ENCODE measurements around the gene ST6GALNAC2. TPM values are rescaled to one million over a fixed set of nuclear protein-coding genes. Genes with fewer than 3 reads are reported as not detected.
A peak's percentile ranks its signal among the peaks of the same experiment; 100 is the strongest.

The ST6GALNAC2 gene
- total and polyA plus RNA-seq, 9 donors: 1.2 to 8.0 (median 1.5) TPM

GRCh38 chr17:76521262-76521661 is 64.4 kb downstream of the ST6GALNAC2 start:
- Histone ChIP-seq H3K27me3 (ENCODE audit: control insufficient read depth, insufficient read depth, low read length) (peaks cover 5% of the 10 kb centered on the region), H3K9me3 (replicated peaks; ENCODE audit: control insufficient read depth, low read depth, low read length) (no peaks in the 10 kb centered on the region), H3K4me3 (ENCODE audit: low read length) (no peak overlapping the region), H3K36me3 (ENCODE audit: control insufficient read depth, insufficient read depth, low read length) (no peaks in the 10 kb centered on the region), H3K27ac (ENCODE audit: low read length) (no peak overlapping the region), H3K4me1 (ENCODE audit: control insufficient read depth, insufficient read depth, low read length) (peaks cover 43% of the 10 kb centered on the region)
- DNase-seq: no peak
- WGBS (ENCODE audit: insufficient coverage): 80% methylated on average over 4 of the region's 7 CpGs

- no peaks in the 10 kb centered on the region for H3K9me3 ChIP-seq (replicated peaks; ENCODE audit: control insufficient read depth, low read depth, low read length)
- 13% methylated on average over 8 of the region's 15 CpGs for WGBS (ENCODE audit: insufficient coverage)
- H3K27me3 ChIP-seq (ENCODE audit: control insufficient read depth, insufficient read depth, low read length): peaks cover 5% of the 10 kb centered on the region
- H3K4me1 ChIP-seq (ENCODE audit: control insufficient read depth, insufficient read depth, low read length): peaks cover 43% of the 10 kb centered on the region
- peak; percentile 91 for DNase-seq
- H3K27ac ChIP-seq (ENCODE audit: low read length): peak overlapping the region; percentile 82
- no peak overlapping the region for H3K4me3 ChIP-seq (ENCODE audit: low read length)
- H3K36me3 ChIP-seq (ENCODE audit: control insufficient read depth, insufficient read depth, low read length): no peaks in the 10 kb centered on the region
Measured at GRCh38 chr17:76519048-76519966, 66.4 kb downstream of the ST6GALNAC2 start.

GRCh38 chr17:76517638-76518038 is 68.0 kb downstream of the ST6GALNAC2 start:
- Histone ChIP-seq H3K27ac (ENCODE audit: low read length) (no peak overlapping the region), H3K36me3 (ENCODE audit: control insufficient read depth, insufficient read depth, low read length) (no peaks in the 10 kb centered on the region), H3K4me1 (ENCODE audit: control insufficient read depth, insufficient read depth, low read length) (peaks cover 32% of the 10 kb centered on the region), H3K9me3 (replicated peaks; ENCODE audit: control insufficient read depth, low read depth, low read length) (no peaks in the 10 kb centered on the region), H3K4me3 (ENCODE audit: low read length) (no peak overlapping the region), H3K27me3 (ENCODE audit: control insufficient read depth, insufficient read depth, low read length) (peaks cover 3% of the 10 kb centered on the region)
- WGBS (ENCODE audit: insufficient coverage): 85% methylated on average over 11 of the region's 11 CpGs
- DNase-seq: no peak

Other genes starting within 250 kb of the ST6GALNAC2 start
- 20.7 TPM for gene PRPSAP1, start 231.9 kb downstream of the ST6GALNAC2 start, total RNA-seq
- 10 to 100 TPM; 28.2 to 40.4 (median 34.0) TPM for gene PRPSAP1, start 231.9 kb downstream of the ST6GALNAC2 start, polyA plus RNA-seq (ENCODE audit: insufficient read depth in 1 of 8, insufficient read length in 8 of 8, low replicate concordance in 1 of 8)
- gene SPHK1, start 201.3 kb downstream of the ST6GALNAC2 start, total RNA-seq: 1.7 TPM
- gene SPHK1, start 201.3 kb downstream of the ST6GALNAC2 start, polyA plus RNA-seq (ENCODE audit: insufficient read depth in 1 of 8, insufficient read length in 8 of 8, low replicate concordance in 1 of 8): 1 to 10 TPM; 1.6 to 2.8 (median 2.4) TPM
- 11.1 TPM for gene UBE2O, start 132.7 kb downstream of the ST6GALNAC2 start, total RNA-seq
- gene UBE2O, start 132.7 kb downstream of the ST6GALNAC2 start, polyA plus RNA-seq (ENCODE audit: insufficient read depth in 1 of 8, insufficient read length in 8 of 8, low replicate concordance in 1 of 8): 10 to 100 TPM; 13.9 to 20.4 (median 17.2) TPM
- gene AANAT, start 118.3 kb downstream of the ST6GALNAC2 start, total RNA-seq: 0.22 TPM
- under 1 TPM in 5 of 8 donors, not detected in 3; 0.18 to 0.87 (median 0.34) TPM for gene AANAT, start 118.3 kb downstream of the ST6GALNAC2 start, polyA plus RNA-seq (ENCODE audit: insufficient read depth in 1 of 8, insufficient read length in 8 of 8, low replicate concordance in 1 of 8)
- 4.2 TPM for gene RHBDF2, start 84.4 kb downstream of the ST6GALNAC2 start, total RNA-seq
- 1 to 10 TPM; 3.5 to 7.0 (median 5.4) TPM for gene RHBDF2, start 84.4 kb downstream of the ST6GALNAC2 start, polyA plus RNA-seq (ENCODE audit: insufficient read depth in 1 of 8, insufficient read length in 8 of 8, low replicate concordance in 1 of 8)
- 12.8 TPM for gene CYGB, start 48.2 kb downstream of the ST6GALNAC2 start, total RNA-seq
- 10 to 100 TPM; 15.9 to 27.2 (median 20.8) TPM for gene CYGB, start 48.2 kb downstream of the ST6GALNAC2 start, polyA plus RNA-seq (ENCODE audit: insufficient read depth in 1 of 8, insufficient read length in 8 of 8, low replicate concordance in 1 of 8)
- 3.9 TPM for gene PRCD, start 45.8 kb downstream of the ST6GALNAC2 start, total RNA-seq
- 1 to 10 TPM; 2.2 to 6.5 (median 3.8) TPM for gene PRCD, start 45.8 kb downstream of the ST6GALNAC2 start, polyA plus RNA-seq (ENCODE audit: insufficient read depth in 1 of 8, insufficient read length in 8 of 8, low replicate concordance in 1 of 8)
- 0.13 TPM for gene ST6GALNAC1, start 57.9 kb upstream of the ST6GALNAC2 start, total RNA-seq
- 1 to 10 TPM in 2 of 8 donors, under 1 TPM in 6; 0.24 to 8.5 (median 0.54) TPM for gene ST6GALNAC1, start 57.9 kb upstream of the ST6GALNAC2 start, polyA plus RNA-seq (ENCODE audit: insufficient read depth in 1 of 8, insufficient read length in 8 of 8, low replicate concordance in 1 of 8)
- gene MXRA7, start 125.1 kb upstream of the ST6GALNAC2 start, total RNA-seq: 121 TPM
- gene MXRA7, start 125.1 kb upstream of the ST6GALNAC2 start, polyA plus RNA-seq (ENCODE audit: insufficient read depth in 1 of 8, insufficient read length in 8 of 8, low replicate concordance in 1 of 8): 100 to 1,000 TPM; 106 to 172 (median 135) TPM
- 13.8 TPM for gene JMJD6, start 140.7 kb upstream of the ST6GALNAC2 start, total RNA-seq
- 10 to 100 TPM; 18.6 to 25.0 (median 22.8) TPM for gene JMJD6, start 140.7 kb upstream of the ST6GALNAC2 start, polyA plus RNA-seq (ENCODE audit: insufficient read depth in 1 of 8, insufficient read length in 8 of 8, low replicate concordance in 1 of 8)
- 21.6 TPM for gene METTL23, start 141.0 kb upstream of the ST6GALNAC2 start, total RNA-seq
- gene METTL23, start 141.0 kb upstream of the ST6GALNAC2 start, polyA plus RNA-seq (ENCODE audit: insufficient read depth in 1 of 8, insufficient read length in 8 of 8, low replicate concordance in 1 of 8): 10 to 100 TPM; 19.6 to 23.6 (median 21.2) TPM
- gene SRSF2, start 151.5 kb upstream of the ST6GALNAC2 start, total RNA-seq: 111 TPM
- 100 to 1,000 TPM; 200 to 238 (median 219) TPM for gene SRSF2, start 151.5 kb upstream of the ST6GALNAC2 start, polyA plus RNA-seq (ENCODE audit: insufficient read depth in 1 of 8, insufficient read length in 8 of 8, low replicate concordance in 1 of 8)
- gene MFSD11, start 152.3 kb upstream of the ST6GALNAC2 start, total RNA-seq: 38.6 TPM
- 10 to 100 TPM; 28.0 to 36.4 (median 31.7) TPM for gene MFSD11, start 152.3 kb upstream of the ST6GALNAC2 start, polyA plus RNA-seq (ENCODE audit: insufficient read depth in 1 of 8, insufficient read length in 8 of 8, low replicate concordance in 1 of 8)

Measured in muscle of leg (tissue), 11 donors.